Heart left ventricle (tissue), 16 donors: ENCODE data around the gene AIFM1. TPM values are rescaled to one million over a fixed set of nuclear protein-coding genes. Genes with fewer than 3 reads are reported as not detected.

Source experiments
- ATAC-seq, 4 donors: fragments of 200-7000 bp; cut with Tn5 transposase; one replicate each; pipeline ENCODE4 v1.9.1; 2020 to 2022; ENCODE audit warnings: moderate library complexity in 4 of 4, mild to moderate bottlenecking in 3 of 4, moderate number of reproducible peaks in 1 of 4
- DNase-seq, 5 donors: peaks; one replicate each; pipeline ENCODE4 v3.0.0-alpha.2; 2020
- H3K27ac ChIP-seq, 12 donors: fragments of 200-600 bp; sonication (generic) in 4 of 12; one replicate each; pipeline versions ENCODE4 v1.5.0 to v1.8.0; 2016 to 2022; ENCODE audit warnings: mild to moderate bottlenecking in 2 of 12
- H3K27me3 ChIP-seq, 9 donors: fragments of 200-600 bp; sonication (generic) in 2 of 9; one replicate each; pipeline versions ENCODE4 v1.5.1 to v1.8.0; 2016 to 2022; ENCODE audit warnings: mild to moderate bottlenecking in 3 of 9
- H3K36me3 ChIP-seq, 9 donors: fragments of 200-600 bp; sonication (generic) in 2 of 9; one replicate each; pipeline versions ENCODE4 v1.5.0 to v1.8.0; 2018 to 2022; ENCODE audit warnings: mild to moderate bottlenecking in 2 of 9
- H3K4me1 ChIP-seq, 12 donors: fragments of 200-600 bp; sonication (generic) in 4 of 12; one replicate each; pipeline versions ENCODE4 v1.5.0 to v1.8.0; 2016 to 2022; ENCODE audit warnings: mild to moderate bottlenecking in 3 of 12
- H3K4me3 ChIP-seq, 12 donors: fragments of 200-600 bp; sonication (generic) in 4 of 12; one replicate each; pipeline versions ENCODE4 v1.5.0 to v1.8.0; 2017 to 2022; ENCODE audit warnings: mild to moderate bottlenecking in 9 of 12, moderate library complexity in 4 of 12
- H3K9me3 ChIP-seq, 12 donors: fragments of 200-600 bp; sonication (generic) in 4 of 12; one replicate each; pipeline versions ENCODE4 v1.5.0 to v1.8.0; 2016 to 2022; ENCODE audit warnings: mild to moderate bottlenecking in 1 of 12
- CTCF ChIP-seq, 12 donors: fragments of 200-600 bp; sonication (generic) in 4 of 12; IDR thresholded peaks; one replicate each; pipeline versions ENCODE4 v1.5.0 to v1.8.0; 2018 to 2022; ENCODE audit warnings: antibody characterized with exemption in 12 of 12, mild to moderate bottlenecking in 5 of 12
- POLR2A ChIP-seq, 2 donors: fragments of 450-650 bp; IDR thresholded peaks; one replicate each; pipeline ENCODE4 v1.6.1; 2017; ENCODE audit warnings: antibody characterized with exemption in 2 of 2, mild to moderate bottlenecking in 2 of 2, moderate library complexity in 2 of 2
- WGBS, 4 donors: extraction: QIAGEN DNeasy Blood & Tissue Kit in 2 of 4; methylation state at CpG; one replicate each; pipeline versions ENCODE4 v1.1.5 to v1.1.7; 2013 to 2018; 5-methylcytosine and 5-hydroxymethylcytosine counted together
- intact Hi-C, 10 donors: fragments of 100-400 bp; cut with DNase I; formaldehyde crosslinking; loops; one replicate each; pipeline versions ENCODE4 v1.11.1 to v1.14.2; 2022
- polyA plus RNA-seq, 2 donors: library from polyadenylated mRNA; stranded (reverse); fragments of 200-250 nt; gene quantifications; one replicate each; pipeline ENCODE4 v1.2.3, GENCODE V29; 2013
- total RNA-seq, 9 donors: library from RNA; depleted of rRNA in 2 of 9; stranded (reverse); fragments of >200 nt in 2 of 9; fragmentation: NEBNext Ultra II Directional in 3 of 9; extraction: Animal tissue kit (Norgen Biotek cat#: 25700) in 3 of 9; gene quantifications; one replicate each; pipeline versions ENCODE4 v1.1.0 to v1.2.4, GENCODE V29; 2016 to 2023
- donor health status: ischemic (EF 13 %, LVEDD 7.1; RV severe dilation, severe dysfunction).
- donor health status: healthy with polysubstance abuse.
- donor health status: DM: no; HTN: yes; CAD: no.
- donor health status: DM: no; HTN: no; CAD: no.
- donor health status: ischemic (EF 25% LVEDD 6.9; RV normal size, moderate dysfunction).
- donor health status: ischemic (EF 25% LVEDD 5.7; RV mildly dilated, moderate dysfunction).
- donor health status: healthy.
- donor health status: DM: yes; HTN: yes; CAD: no.
- donor health status: ischemic (EF 35%, LVEDD 5.7; RV mildly dilated, moderate dysfunction).
- donor health status: nonischemic (EF 11% LVEDD 7.7; RV severe dilation, severe dysfunction).
- donor health status: DM: yes; HTN: yes; CAD: no.
- donor health status: PGD.
- donor health status: ischemic (EF 29% LVEDD 5.4; RV normal size, mild dysfunction).
- donor health status: nonischemic (EF 23%, LVEDD 6.1; RV moderate dilation, normal function).

AIFM1 gene
- total and polyA plus RNA-seq, 11 donors, result 73.7 to 164 (median 109) TPM

GRCh38 chrX:130105244-130105643, 60.4 kb downstream of the AIFM1 start:
- intact Hi-C loops, result no loop called here
- no peak for TF ChIP-seq POLR2A (IDR thresholded peaks at IDR 0.05)
- no peak for TF ChIP-seq CTCF (IDR thresholded peaks at IDR 0.05)
- no peaks in the 10 kb centered on the region for H3K36me3 ChIP-seq
- 60 to 81% (median 74%) methylated on average over 3 of the region's 3 CpGs for WGBS, 4 donors
- peaks cover 0 to 45% (median 4%) of the 10 kb centered on the region in 12 donors for H3K4me1 ChIP-seq
- ATAC-seq (no peak), DNase-seq (peak in 1 of 5 donors; percentile 10)
- no peak overlapping the region for H3K4me3 ChIP-seq
- H3K27me3 ChIP-seq, result peaks cover 0 to 11% (median 0%) of the 10 kb centered on the region in 9 donors
- no peaks in the 10 kb centered on the region for H3K9me3 ChIP-seq
- no peak overlapping the region for H3K27ac ChIP-seq

- ATAC-seq, result no peak
- H3K36me3 ChIP-seq, result no peaks in the 10 kb centered on the region
These were observed 62.0 kb downstream of the AIFM1 start for GRCh38 chrX:130103605-130104004.

GRCh38 chrX:130100180-130100579, 65.5 kb downstream of the AIFM1 start:
- peak; percentile 35 to 74 (median 70) for DNase-seq
- no peaks in the 10 kb centered on the region for H3K9me3 ChIP-seq
- peaks cover 0 to 42% (median 14%) of the 10 kb centered on the region in 12 donors for H3K4me1 ChIP-seq
- WGBS, 4 donors, result 34 to 54% (median 52%) methylated on average over 5 of the region's 5 CpGs
- peaks cover 0 to 2% (median 0%) of the 10 kb centered on the region in 9 donors for H3K27me3 ChIP-seq
- intact Hi-C loops, result no loop called here
- no peaks in the 10 kb centered on the region for H3K36me3 ChIP-seq
- ATAC-seq, result peak; percentile 67 to 94 (median 86)
- peak overlapping the region in 9 of 12 donors; percentile 10 to 68 (median 27) for H3K27ac ChIP-seq
- no peak overlapping the region for H3K4me3 ChIP-seq
- TF ChIP-seq CTCF (IDR thresholded peaks at IDR 0.05) (no peak), POLR2A (IDR thresholded peaks at IDR 0.05) (no peak)

More at GRCh38 chrX:130103605-130104004, 62.0 kb downstream of the AIFM1 start:
- DNase-seq, result peak in 1 of 5 donors; percentile 18
- Histone ChIP-seq H3K4me3 (no peak overlapping the region), H3K27ac (no peak overlapping the region), H3K9me3 (no peaks in the 10 kb centered on the region), H3K4me1 (peaks cover 0 to 56% (median 11%) of the 10 kb centered on the region in 12 donors), H3K27me3 (peaks cover 0 to 4% (median 0%) of the 10 kb centered on the region in 9 donors)
- WGBS, 4 donors, result 52 to 76% (median 68%) methylated on average over 3 of the region's 3 CpGs
- intact Hi-C loops, result no loop called here
- TF ChIP-seq CTCF (IDR thresholded peaks at IDR 0.05) (no peak), POLR2A (IDR thresholded peaks at IDR 0.05) (no peak)

- no peak overlapping the region for H3K4me3 ChIP-seq
- DNase-seq (no peak), ATAC-seq (no peak)
- H3K4me1 ChIP-seq, result peaks cover 0 to 39% (median 14%) of the 10 kb centered on the region in 12 donors
- intact Hi-C loops, result no loop called here
- H3K36me3 ChIP-seq, result no peaks in the 10 kb centered on the region
- H3K27me3 ChIP-seq, result no peaks in the 10 kb centered on the region
- 60 to 80% (median 71%) methylated on average over 5 of the region's 5 CpGs for WGBS, 4 donors
- H3K9me3 ChIP-seq, result no peaks in the 10 kb centered on the region
- TF ChIP-seq CTCF (IDR thresholded peaks at IDR 0.05) (no peak), POLR2A (IDR thresholded peaks at IDR 0.05) (no peak)
- peak overlapping the region in 3 of 12 donors; percentile 18 to 64 (median 24) for H3K27ac ChIP-seq
These were observed 67.5 kb downstream of the AIFM1 start for GRCh38 chrX:130098210-130098552.
